ENCODE results near the gene CTNS. TPM values are rescaled to one million over a fixed set of nuclear protein-coding genes. Genes with fewer than 3 reads are reported as not detected.

Gene CTNS
- total RNA-seq, 1 experiment from 2014 or later = 15.6 TPM

DNA sequence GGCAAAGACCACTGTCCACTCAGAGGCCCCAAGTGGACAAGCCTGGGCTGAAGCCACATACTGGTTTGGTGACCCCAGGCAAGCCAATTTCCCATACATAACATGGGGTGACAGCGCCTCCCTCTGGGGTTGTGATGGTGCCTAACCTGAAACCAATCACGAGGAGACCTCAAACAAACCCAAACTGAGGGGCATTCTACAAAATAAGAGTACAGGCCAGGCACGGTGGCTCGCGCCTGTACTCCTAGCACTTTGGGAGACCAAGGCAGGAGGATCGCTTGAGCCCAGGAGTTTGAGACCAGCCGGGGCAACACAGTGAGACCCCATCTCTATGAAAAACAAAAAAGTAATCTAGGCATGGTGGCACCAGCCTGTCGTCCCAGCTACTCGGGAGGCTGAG, 55.8 kb downstream of the CTNS start:
- Histone ChIP-seq H3K27me3 (replicated peaks; ENCODE audit: control insufficient read depth, insufficient read depth, low read length) (no peaks in the 10 kb centered on the region), H3K4me3 (ENCODE audit: low read depth, low read length) (no peak overlapping the region), H3K36me3 (ENCODE audit: control insufficient read depth, insufficient read depth, low read length) (no peaks in the 10 kb centered on the region), H3K4me1 (no peaks in the 10 kb centered on the region), H3K9me3 (no peaks in the 10 kb centered on the region)
- H3K27ac Mint-ChIP-seq (ENCODE audit: unreplicated experiment) = no peak overlapping the region
- TF ChIP-seq, protein P1, sequence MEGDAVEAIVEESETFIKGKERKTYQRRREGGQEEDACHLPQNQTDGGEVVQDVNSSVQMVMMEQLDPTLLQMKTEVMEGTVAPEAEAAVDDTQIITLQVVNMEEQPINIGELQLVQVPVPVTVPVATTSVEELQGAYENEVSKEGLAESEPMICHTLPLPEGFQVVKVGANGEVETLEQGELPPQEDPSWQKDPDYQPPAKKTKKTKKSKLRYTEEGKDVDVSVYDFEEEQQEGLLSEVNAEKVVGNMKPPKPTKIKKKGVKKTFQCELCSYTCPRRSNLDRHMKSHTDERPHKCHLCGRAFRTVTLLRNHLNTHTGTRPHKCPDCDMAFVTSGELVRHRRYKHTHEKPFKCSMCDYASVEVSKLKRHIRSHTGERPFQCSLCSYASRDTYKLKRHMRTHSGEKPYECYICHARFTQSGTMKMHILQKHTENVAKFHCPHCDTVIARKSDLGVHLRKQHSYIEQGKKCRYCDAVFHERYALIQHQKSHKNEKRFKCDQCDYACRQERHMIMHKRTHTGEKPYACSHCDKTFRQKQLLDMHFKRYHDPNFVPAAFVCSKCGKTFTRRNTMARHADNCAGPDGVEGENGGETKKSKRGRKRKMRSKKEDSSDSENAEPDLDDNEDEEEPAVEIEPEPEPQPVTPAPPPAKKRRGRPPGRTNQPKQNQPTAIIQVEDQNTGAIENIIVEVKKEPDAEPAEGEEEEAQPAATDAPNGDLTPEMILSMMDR (IDR thresholded peaks at IDR 0.05; ENCODE audit: insufficient read depth in 1 of 2, low read depth in 1 of 2, low read length in 1 of 2, severe bottlenecking in 1 of 2, unreplicated experiment in 1 of 2) = no peak
- ChIA-PET CTCF (no interaction called here), POLR2A (no interaction called here)
- H3K4me1 Mint-ChIP-seq (ENCODE audit: low read depth, unreplicated experiment) = no peaks in the 10 kb centered on the region
- intact Hi-C loops (cut with micrococcal nuclease; ENCODE audit: unreplicated experiment) = no loop called here
- BruUV-seq (replicated peaks) = no TSS peak
- no peaks in the 10 kb centered on the region for H3K36me3 Mint-ChIP-seq (ENCODE audit: insufficient read depth, unreplicated experiment)
- no peaks in the 10 kb centered on the region for H3K9me3 Mint-ChIP-seq (ENCODE audit: unreplicated experiment)
- H3K4me3 Mint-ChIP-seq (ENCODE audit: unreplicated experiment) = no peak overlapping the region
- H3K27me3 Mint-ChIP-seq (ENCODE audit: insufficient read depth, unreplicated experiment) = no peaks in the 10 kb centered on the region
- DNase-seq = no peak

DNA sequence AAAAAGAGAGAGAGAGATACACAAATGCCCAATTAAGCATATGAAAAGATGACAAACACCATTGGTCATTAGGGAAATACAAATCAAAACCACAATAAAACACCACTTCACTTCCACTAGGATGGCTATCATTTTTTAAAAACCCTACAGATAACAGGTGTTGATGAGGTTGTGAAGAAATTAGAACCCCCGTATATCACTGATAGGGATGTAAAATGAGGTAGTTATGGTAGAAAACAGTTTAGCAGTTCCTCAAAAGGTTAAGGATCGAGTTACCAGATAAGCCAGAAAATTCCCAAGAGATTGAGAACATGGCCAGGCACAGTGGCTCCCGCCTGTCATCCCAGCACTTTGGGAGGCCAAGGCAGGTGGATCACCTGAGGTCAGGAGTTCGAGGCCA, 56.6 kb downstream of the CTNS start:
- ChIA-PET CTCF (no interaction called here), POLR2A (no interaction called here)
- no peaks in the 10 kb centered on the region for H3K4me1 ChIP-seq

DNA sequence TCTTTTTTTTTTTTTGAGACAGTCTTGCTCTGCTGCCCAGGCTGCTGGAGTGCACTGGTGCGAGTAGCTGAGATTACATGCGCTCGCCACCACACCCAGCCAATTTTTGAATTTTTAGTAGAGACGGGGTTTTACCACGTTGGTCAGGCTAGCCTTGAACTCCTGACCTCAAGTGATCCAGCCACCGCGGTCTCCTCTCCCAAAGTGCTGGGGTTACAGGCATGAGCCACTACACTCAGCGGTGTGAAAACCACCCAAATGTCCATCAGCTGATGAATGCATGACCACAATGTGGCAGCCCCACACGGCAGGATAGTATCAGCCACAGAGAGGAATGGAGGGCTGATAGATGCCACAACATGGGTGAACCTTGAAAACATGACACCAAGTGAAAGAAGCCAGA, 57.3 kb downstream of the CTNS start:
- Mint-ChIP-seq H3K36me3 (ENCODE audit: insufficient read depth, unreplicated experiment) (no peaks in the 10 kb centered on the region), H3K27ac (ENCODE audit: unreplicated experiment) (no peak overlapping the region), H3K27me3 (ENCODE audit: insufficient read depth, unreplicated experiment) (no peaks in the 10 kb centered on the region), H3K9me3 (ENCODE audit: unreplicated experiment) (no peaks in the 10 kb centered on the region), H3K4me1 (ENCODE audit: low read depth, unreplicated experiment) (no peaks in the 10 kb centered on the region), H3K4me3 (ENCODE audit: unreplicated experiment) (no peak overlapping the region)
- BruUV-seq (replicated peaks) = no TSS peak
- DNase-seq = no peak
- no peaks in the 10 kb centered on the region for H3K4me1 ChIP-seq
- H3K36me3 ChIP-seq (ENCODE audit: control insufficient read depth, insufficient read depth, low read length) = no peaks in the 10 kb centered on the region
- TF ChIP-seq, protein P1 (IDR thresholded peaks at IDR 0.05; ENCODE audit: insufficient read depth in 1 of 2, low read depth in 1 of 2, low read length in 1 of 2, severe bottlenecking in 1 of 2, unreplicated experiment in 1 of 2) = no peak
- H3K27me3 ChIP-seq (replicated peaks; ENCODE audit: control insufficient read depth, insufficient read depth, low read length) = no peaks in the 10 kb centered on the region
- ChIA-PET CTCF (no interaction called here), POLR2A (no interaction called here)
- intact Hi-C loops (cut with micrococcal nuclease; ENCODE audit: unreplicated experiment) = no loop called here
- no peaks in the 10 kb centered on the region for H3K9me3 ChIP-seq
- H3K4me3 ChIP-seq (ENCODE audit: low read depth, low read length) = no peak overlapping the region

More for the DNA sequence above, 56.6 kb downstream of the CTNS start:
- Histone ChIP-seq H3K9me3 (no peaks in the 10 kb centered on the region), H3K4me3 (ENCODE audit: low read depth, low read length) (no peak overlapping the region), H3K36me3 (ENCODE audit: control insufficient read depth, insufficient read depth, low read length) (no peaks in the 10 kb centered on the region), H3K27me3 (replicated peaks; ENCODE audit: control insufficient read depth, insufficient read depth, low read length) (no peaks in the 10 kb centered on the region)
- Mint-ChIP-seq H3K36me3 (ENCODE audit: insufficient read depth, unreplicated experiment) (no peaks in the 10 kb centered on the region), H3K27ac (ENCODE audit: unreplicated experiment) (no peak overlapping the region), H3K4me3 (ENCODE audit: unreplicated experiment) (no peak overlapping the region), H3K4me1 (ENCODE audit: low read depth, unreplicated experiment) (no peaks in the 10 kb centered on the region), H3K9me3 (ENCODE audit: unreplicated experiment) (no peaks in the 10 kb centered on the region), H3K27me3 (ENCODE audit: insufficient read depth, unreplicated experiment) (no peaks in the 10 kb centered on the region)
- TF ChIP-seq, protein P1 (IDR thresholded peaks at IDR 0.05; ENCODE audit: insufficient read depth in 1 of 2, low read depth in 1 of 2, low read length in 1 of 2, severe bottlenecking in 1 of 2, unreplicated experiment in 1 of 2) = no peak
- DNase-seq = no peak
- intact Hi-C loops (cut with micrococcal nuclease; ENCODE audit: unreplicated experiment) = no loop called here
- BruUV-seq (replicated peaks) = no TSS peak
